ENCODE data around the gene HOXD10.

DNA sequence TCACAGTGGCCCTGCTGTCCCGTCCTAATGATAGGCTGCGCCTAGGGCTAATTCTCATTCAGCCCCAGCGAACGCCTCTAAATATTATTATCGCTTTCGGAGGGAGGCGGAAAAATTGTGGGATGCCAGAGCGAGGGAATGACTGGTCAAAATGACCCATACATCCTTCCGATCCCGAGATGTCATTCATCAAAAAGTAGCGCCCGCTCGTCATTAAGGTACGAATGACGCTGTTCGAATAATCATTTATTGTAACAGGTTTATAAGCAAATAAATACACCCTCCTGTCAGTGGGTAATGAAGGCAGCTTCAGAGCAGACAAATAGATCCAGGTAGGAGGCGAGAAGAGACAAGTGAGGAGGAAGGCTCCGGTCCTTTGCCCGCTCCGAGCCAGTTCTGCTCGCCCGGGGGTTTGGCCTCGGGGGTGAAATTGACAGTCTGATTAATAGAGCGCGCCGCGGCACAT, 32.7 kb upstream of the HOXD10 start, which contains the start of gene EVX2:
- TF ChIP-seq POLR2AphosphoS5 (IDR thresholded peaks at IDR 0.05; ENCODE audit: low read depth, low read length): no peak
- TF ChIP-seq POLR2A (IDR thresholded peaks at IDR 0.05; ENCODE audit: low read depth, low read length): no peak
- TF ChIP-seq TAF1 (IDR thresholded peaks at IDR 0.05; ENCODE audit: borderline replicate concordance, low read depth, low read length): no peak

Data from GM12892 (cell line).